H9 (cell line): Measurements from ENCODE around the gene CCDC122. TPM values are rescaled to one million over a fixed set of nuclear protein-coding genes. Genes with fewer than 3 reads are reported as not detected.

Experiments
- DNase-seq: peaks from one replicate; pipeline ENCODE4 v3.0.0-alpha.2; 2017
- H2AFZ ChIP-seq: one replicate; pipeline ENCODE4 v1.6.1; 2013; ENCODE audit warnings: mild to moderate bottlenecking, low read length, control low read depth, moderate library complexity
- H2AK5ac ChIP-seq: 2 replicates; pipeline ENCODE4 v1.6.1; 2013; ENCODE audit warnings: low read length, control low read depth, mixed read lengths; ENCODE audit not compliant: insufficient read length
- H2BK120ac ChIP-seq: one replicate; pipeline ENCODE4 v1.6.1; 2013; ENCODE audit warnings: low read depth, mild to moderate bottlenecking, low read length, control low read depth, inconsistent platforms; ENCODE audit not compliant: poor library complexity, severe bottlenecking
- H2BK12ac ChIP-seq: 2 replicates; pipeline ENCODE4 v1.6.1; 2013; ENCODE audit warnings: low read length, control low read depth, mixed read lengths, low read depth; ENCODE audit not compliant: insufficient read length
- H2BK15ac ChIP-seq: 2 replicates; pipeline ENCODE4 v1.6.1; 2013; ENCODE audit warnings: low read depth, low read length, control low read depth
- H2BK20ac ChIP-seq: one replicate; pipeline ENCODE4 v1.6.1; 2013; ENCODE audit warnings: low read depth, mild to moderate bottlenecking, low read length, control low read depth, inconsistent platforms; ENCODE audit not compliant: poor library complexity, severe bottlenecking
- H2BK5ac ChIP-seq: 2 replicates; pipeline ENCODE4 v1.6.1; 2013; ENCODE audit warnings: low read length, control low read depth, mixed read lengths; ENCODE audit not compliant: insufficient read length
- H3K14ac ChIP-seq: 2 replicates; pipeline ENCODE4 v1.6.1; 2013; ENCODE audit warnings: low read length, control low read depth; ENCODE audit not compliant: insufficient read depth
- H3K18ac ChIP-seq: 2 replicates; pipeline ENCODE4 v1.6.1; 2013; ENCODE audit warnings: low read depth, mild to moderate bottlenecking, mixed read lengths, low read length, control low read depth; ENCODE audit not compliant: insufficient read length
- H3K23ac ChIP-seq: 2 replicates; pipeline ENCODE4 v1.6.1; 2013; ENCODE audit warnings: low read length, control low read depth, mixed read lengths, low read depth; ENCODE audit not compliant: insufficient read length
- H3K23me2 ChIP-seq: 2 replicates; pipeline ENCODE4 v1.6.1; 2013; ENCODE audit warnings: low read depth, mild to moderate bottlenecking, mixed read lengths, low read length, control low read depth; ENCODE audit not compliant: insufficient read length, poor library complexity, severe bottlenecking
- H3K27ac ChIP-seq: 2 replicates; pipeline ENCODE4 v1.5.1; 2013; ENCODE audit warnings: low read length, control low read depth, mixed read lengths, low read depth; ENCODE audit not compliant: insufficient read length
- H3K27me3 ChIP-seq: 2 replicates; pipeline ENCODE4 v1.6.1; 2013; ENCODE audit warnings: low read length, control low read depth, inconsistent platforms; ENCODE audit not compliant: insufficient read depth
- H3K4ac ChIP-seq: 2 replicates; pipeline ENCODE4 v1.6.1; 2013; ENCODE audit warnings: low read depth, mild to moderate bottlenecking, control low read depth, inconsistent platforms, low read length, moderate library complexity
- H3K4me1 ChIP-seq: 2 replicates; pipeline ENCODE4 v1.6.1; 2013; ENCODE audit warnings: low read length, control low read depth, inconsistent platforms; ENCODE audit not compliant: insufficient read depth
- H3K4me2 ChIP-seq: 2 replicates; pipeline ENCODE4 v1.6.1; 2013; ENCODE audit warnings: low read length, control low read depth, mixed read lengths; ENCODE audit not compliant: insufficient read length, insufficient read depth
- H3K56ac ChIP-seq: 2 replicates; pipeline ENCODE4 v1.6.1; 2013; ENCODE audit warnings: low read depth, mild to moderate bottlenecking, mixed read lengths, low read length, control low read depth; ENCODE audit not compliant: insufficient read length
- H3K79me1 ChIP-seq: 2 replicates; pipeline ENCODE4 v1.6.1; 2013; ENCODE audit warnings: low read depth, mild to moderate bottlenecking, moderate library complexity, low read length, control low read depth, inconsistent platforms; ENCODE audit not compliant: insufficient read depth, poor library complexity, severe bottlenecking
- H3K79me2 ChIP-seq: 2 replicates; pipeline ENCODE4 v1.6.1; 2013; ENCODE audit warnings: low read length, control low read depth, inconsistent platforms; ENCODE audit not compliant: insufficient read depth
- H3K9ac ChIP-seq: 2 replicates; pipeline ENCODE4 v1.6.1; 2013; ENCODE audit warnings: low read length, control low read depth, mixed read lengths; ENCODE audit not compliant: insufficient read length; ENCODE audit errors: extremely low read depth
- H3K9me3 ChIP-seq: one replicate; pipeline ENCODE4 v1.6.1; 2013; ENCODE audit warnings: low read depth, low read length, inconsistent platforms; ENCODE audit not compliant: control insufficient read depth
- H3T11ph ChIP-seq: one replicate; pipeline ENCODE4 v1.6.1; 2013; ENCODE audit warnings: mild to moderate bottlenecking, low read length, control low read depth, inconsistent platforms
- H4K20me1 ChIP-seq: one replicate; pipeline ENCODE4 v1.6.1; 2013; ENCODE audit not compliant: control insufficient read depth, insufficient read length, insufficient read depth
- H4K5ac ChIP-seq: 2 replicates; pipeline ENCODE4 v1.6.1; 2013; ENCODE audit warnings: low read depth, mild to moderate bottlenecking, mixed read lengths, low read length, control low read depth; ENCODE audit not compliant: insufficient read length
- H4K8ac ChIP-seq: replicated peaks from 2 replicates; pipeline ENCODE4 v1.6.1; 2013; ENCODE audit warnings: low read length, control low read depth, mixed read lengths, low read depth; ENCODE audit not compliant: insufficient read length
- H4K91ac ChIP-seq: 2 replicates; pipeline ENCODE4 v1.6.1; 2013; ENCODE audit warnings: low read depth, mild to moderate bottlenecking, moderate library complexity, mixed read lengths, low read length, control low read depth; ENCODE audit not compliant: insufficient read length
- H3K27ac Mint-ChIP-seq, 3 experiments: 2 replicates in 2 of 3; 3 replicates in 1 of 3; pipeline ENCODE4 v1.8.0; 2020 to 2021; ENCODE audit warnings: mixed read lengths in 3 of 3, mild to moderate bottlenecking in 1 of 3, moderate library complexity in 1 of 3
- H3K27me3 Mint-ChIP-seq: 2 replicates; pipeline ENCODE4 v1.8.0; 2021; ENCODE audit warnings: low read depth, mild to moderate bottlenecking, moderate library complexity, mixed read lengths
- H3K36me3 Mint-ChIP-seq, 3 experiments: 2 replicates in 2 of 3; 3 replicates in 1 of 3; pipeline ENCODE4 v1.8.0; 2020 to 2021; ENCODE audit warnings: low read depth in 3 of 3, mixed read lengths in 3 of 3; ENCODE audit not compliant: insufficient read depth in 1 of 3
- H3K4me1 Mint-ChIP-seq, 2 experiments: 2 replicates each; pipeline ENCODE4 v1.8.0; 2020; ENCODE audit warnings: mixed read lengths in 2 of 2
- H3K4me3 Mint-ChIP-seq, 2 experiments: 2 replicates in 1 of 2; 3 replicates in 1 of 2; pipeline ENCODE4 v1.8.0; 2020 to 2021; ENCODE audit warnings: mild to moderate bottlenecking in 2 of 2, mixed read lengths in 2 of 2, moderate library complexity in 1 of 2
- H3K9me3 Mint-ChIP-seq, 2 experiments: 2 replicates in 1 of 2; 3 replicates in 1 of 2; pipeline ENCODE4 v1.8.0; 2020; ENCODE audit warnings: mild to moderate bottlenecking in 2 of 2, mixed read lengths in 2 of 2, moderate library complexity in 1 of 2
- CTCF ChIP-seq: fragments of 200-600 bp; sonication (generic); conservative IDR thresholded peaks from 3 replicates; pipeline ENCODE4 v1.8.0; 2021; ENCODE audit warnings: antibody characterized with exemption, mild to moderate bottlenecking
- WGBS: extraction: QIAGEN DNeasy Blood & Tissue Kit; methylation state at CpG from one replicate; pipeline ENCODE4 v1.1.7; 2013; ENCODE audit warnings: missing lambda C conversion rate, low lambda C conversion rate, mixed read lengths; ENCODE audit not compliant: insufficient read length; ENCODE audit errors: extremely low coverage; 5-methylcytosine and 5-hydroxymethylcytosine counted together
- total RNA-seq: library from RNA; stranded (reverse); gene quantifications from 2 replicates; pipeline ENCODE4 v1.2.1, GENCODE V29; 2021

The CCDC122 gene
- total RNA-seq, 1 experiment from 2014 or later: 5.6 TPM

DNA sequence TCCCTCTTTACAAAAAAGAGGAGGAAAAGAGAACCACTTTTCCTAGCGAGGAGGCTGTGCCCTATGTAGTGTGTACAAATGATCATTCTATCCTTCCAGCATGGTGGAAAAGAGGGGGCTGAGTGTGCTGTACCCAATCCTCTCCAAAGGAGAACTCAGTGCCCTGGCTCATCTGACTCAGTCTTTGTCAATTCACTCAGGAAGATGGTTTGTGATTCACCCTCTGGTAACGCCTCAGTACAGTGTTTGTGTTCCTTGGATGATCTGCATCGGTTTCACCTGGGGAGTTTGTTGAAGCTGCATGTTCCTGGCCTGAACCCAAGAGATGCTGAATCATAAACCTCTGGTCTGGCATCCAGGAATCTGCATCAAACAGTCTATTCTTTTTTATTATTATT lies 74.5 kb downstream of the CCDC122 start:
- Histone ChIP-seq H4K91ac (no peak overlapping the region), H3K4ac (no peak overlapping the region), H3K27me3 (no peaks in the 10 kb centered on the region), H2BK15ac (no peak overlapping the region), H3T11ph (no peak overlapping the region), H2BK20ac (no peak overlapping the region), H3K14ac (no peak overlapping the region), H3K79me1 (no peaks in the 10 kb centered on the region), H3K23ac (no peak overlapping the region), H2BK5ac (no peak overlapping the region), H3K27ac (no peak overlapping the region), H4K5ac (no peak overlapping the region), H3K23me2 (no peaks in the 10 kb centered on the region), H3K18ac (no peak overlapping the region), H3K4me1 (peaks cover 7% of the 10 kb centered on the region; the same call in 1 of the 2 replicates), H2BK120ac (no peak overlapping the region), H3K56ac (no peak overlapping the region), H4K8ac (no peak overlapping the region), H4K20me1 (no peaks in the 10 kb centered on the region), H3K79me2 (no peaks in the 10 kb centered on the region), H3K4me2 (no peak overlapping the region), H2BK12ac (no peak overlapping the region), H2AFZ (no peak overlapping the region), H3K9me3 (no peaks in the 10 kb centered on the region), H2AK5ac (no peak overlapping the region), H3K9ac (no peak overlapping the region)
- Mint-ChIP-seq H3K4me3 (no peak overlapping the region), H3K4me1 (peaks cover 21 to 31% of the 10 kb centered on the region in 2 experiments), H3K27me3 (peaks cover 2% of the 10 kb centered on the region; the same call in 1 of the 2 replicates), H3K9me3 (peaks cover 0 to under 1% of the 10 kb centered on the region in 2 experiments; a peak in 1 of 5 replicates), H3K27ac (peak overlapping the region in 2 of 3 experiments; percentile 32 to 53; a peak in 1 of 7 replicates), H3K36me3 (peaks cover 0 to 1% (median under 1%) of the 10 kb centered on the region in 3 experiments; a peak in 3 of 7 replicates)
- no CpG with 5 or more reads among the region's 3 CpGs for WGBS
- DNase-seq: no peak
- no peak for TF ChIP-seq CTCF
